ENCODE measurements around the gene SAPCD2.

SAPCD2 gene

DNA sequence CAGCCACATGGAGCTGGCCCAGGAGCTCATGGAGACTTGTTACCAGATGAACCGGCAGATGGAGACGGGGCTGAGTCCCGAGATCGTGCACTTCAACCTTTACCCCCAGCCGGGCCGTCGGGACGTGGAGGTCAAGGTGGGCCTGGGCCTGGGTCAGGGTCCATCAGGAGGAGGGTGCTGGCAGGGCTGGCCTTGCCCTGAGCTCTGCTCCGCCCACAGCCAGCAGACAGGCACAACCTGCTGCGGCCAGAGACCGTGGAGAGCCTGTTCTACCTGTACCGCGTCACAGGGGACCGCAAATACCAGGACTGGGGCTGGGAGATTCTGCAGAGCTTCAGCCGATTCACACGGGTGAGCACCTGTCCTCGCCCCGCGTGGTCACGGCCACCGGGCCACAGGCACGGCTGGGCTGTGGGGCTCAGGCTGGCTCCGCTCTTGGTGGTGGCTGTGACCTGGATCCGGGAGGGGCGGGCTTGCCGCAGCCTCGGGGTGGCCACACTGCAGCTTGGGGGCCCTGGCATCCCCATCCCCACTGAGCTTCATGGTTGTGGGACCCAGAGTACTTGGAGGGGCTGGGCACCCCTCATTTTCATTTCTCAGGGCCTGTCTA is 37.1 kb upstream of the SAPCD2 start:
- DNase-seq, result no peak

DNA sequence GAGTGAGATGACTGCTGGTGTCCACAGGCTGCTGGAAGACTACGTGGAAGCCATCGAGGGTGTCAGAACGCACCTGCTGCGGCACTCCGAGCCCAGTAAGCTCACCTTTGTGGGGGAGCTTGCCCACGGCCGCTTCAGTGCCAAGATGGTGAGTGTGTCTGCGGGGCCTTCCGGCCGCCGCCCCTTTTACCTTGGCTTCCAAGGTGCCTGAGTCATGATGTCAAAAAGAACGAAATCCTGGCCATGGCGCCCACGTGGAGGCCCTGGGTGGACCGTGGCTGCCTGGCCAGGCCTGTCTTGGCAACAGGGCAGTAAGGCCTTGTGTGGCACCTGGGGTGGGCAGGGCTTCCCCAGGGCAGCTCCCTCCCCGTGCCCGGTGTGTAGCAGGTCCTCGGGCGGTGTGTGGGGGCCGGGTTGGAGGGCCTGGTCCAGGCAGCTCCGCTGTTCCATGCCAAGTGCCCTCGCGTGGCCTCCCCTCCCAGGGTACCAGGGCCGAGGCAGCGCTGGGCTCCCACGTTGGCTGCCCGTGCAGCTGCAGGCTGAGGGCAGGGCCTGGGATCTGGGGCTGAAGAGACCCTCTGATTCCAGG is 36.4 kb upstream of the SAPCD2 start:
- DNase-seq, result no peak

DNA sequence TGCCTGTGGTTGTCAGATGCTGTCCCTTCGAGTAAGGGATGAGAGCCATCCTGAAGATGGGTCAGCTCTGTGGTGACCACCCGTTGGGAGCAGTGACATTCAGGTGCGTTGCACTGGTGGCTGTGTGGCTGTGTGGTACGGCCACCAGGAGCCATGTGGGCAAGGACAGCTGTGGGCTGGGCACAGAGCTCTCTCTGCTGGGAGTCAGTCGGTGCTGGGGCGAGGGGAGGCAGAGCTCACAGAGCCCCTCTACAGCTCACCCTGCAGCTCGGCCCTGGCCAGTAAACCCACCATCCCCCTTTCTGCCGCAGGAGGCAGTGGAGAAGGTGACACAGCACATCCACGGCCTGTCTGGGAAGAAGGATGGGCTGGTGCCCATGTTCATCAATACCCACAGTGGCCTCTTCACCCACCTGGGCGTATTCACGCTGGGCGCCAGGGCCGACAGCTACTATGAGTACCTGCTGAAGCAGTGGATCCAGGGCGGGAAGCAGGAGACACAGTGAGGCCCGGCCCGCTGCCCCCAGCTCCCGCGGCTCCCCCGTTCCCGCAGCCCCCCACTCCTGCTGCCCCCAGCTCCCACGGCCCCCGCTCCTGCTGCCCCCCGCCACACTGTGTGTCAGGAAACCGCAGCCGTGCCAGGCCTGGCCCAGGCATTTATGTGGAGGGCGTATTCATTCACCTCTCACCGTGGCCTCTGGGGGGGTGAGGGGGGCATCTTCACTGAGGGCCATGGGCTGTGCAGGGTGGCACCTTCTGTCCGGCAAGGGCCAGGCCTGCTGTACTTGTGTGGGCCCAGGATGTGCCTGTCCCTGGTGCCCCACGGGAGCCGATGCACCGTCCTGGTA is 35.7 kb upstream of the SAPCD2 start:
- DNase-seq, result no peak

DNA sequence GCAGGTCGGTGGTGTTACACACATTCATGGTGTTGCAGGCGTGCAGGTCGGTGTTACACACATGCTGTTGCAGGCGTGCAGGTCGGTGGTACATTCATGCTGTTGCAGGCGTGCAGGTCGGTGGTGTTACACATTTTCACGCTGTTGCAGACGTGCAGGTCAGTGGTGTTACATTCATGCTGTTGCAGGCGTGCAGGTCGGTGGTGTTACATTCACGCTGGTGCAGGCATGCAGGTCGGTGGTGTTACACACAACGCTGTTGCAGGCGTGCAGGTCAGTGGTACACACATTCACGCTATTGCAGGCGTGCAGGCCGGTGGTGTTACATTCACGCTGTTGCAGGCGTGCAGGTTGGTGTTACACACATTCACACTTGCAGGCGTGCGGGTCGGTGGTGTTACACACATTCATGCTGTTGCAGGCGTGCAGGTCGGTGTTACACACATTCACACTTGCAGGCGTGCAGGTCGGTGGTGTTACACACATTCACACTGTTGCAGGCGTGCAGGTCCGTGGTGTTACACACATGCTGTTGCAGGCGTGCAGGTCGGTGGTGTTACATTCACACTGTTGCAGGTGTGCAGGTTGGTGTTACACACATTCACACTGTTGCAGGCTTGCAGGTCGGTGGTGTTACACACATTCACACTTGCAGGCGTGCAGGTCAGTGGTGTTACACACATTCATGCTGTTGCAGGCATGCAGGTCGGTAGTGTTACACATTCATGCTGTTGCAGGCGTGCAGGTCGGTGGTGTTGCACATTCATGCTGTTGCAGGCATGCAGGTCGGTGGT is 33.0 kb upstream of the SAPCD2 start:
- DNase-seq, result no peak

DNA sequence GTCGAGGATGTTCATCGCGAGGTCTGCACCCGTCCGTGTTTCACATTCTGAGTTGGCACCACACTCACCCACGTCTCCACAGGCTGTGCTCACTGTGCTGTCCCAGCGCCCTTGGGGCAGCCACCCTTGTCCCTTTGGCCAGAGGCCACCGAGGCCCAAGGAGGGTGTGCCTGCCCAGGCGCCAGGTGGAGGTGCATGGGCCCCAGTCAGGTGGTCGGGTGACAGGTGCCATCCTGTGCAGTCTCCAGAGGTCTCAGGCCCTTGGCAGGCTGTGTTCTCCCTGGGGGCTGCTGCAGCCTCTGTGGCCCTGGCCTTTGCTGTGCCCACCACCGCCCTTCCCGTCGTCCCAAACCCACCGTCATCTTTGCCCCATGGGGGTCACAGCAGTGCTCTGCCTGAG is 28.9 kb upstream of the SAPCD2 start:
- no peak for DNase-seq

DNA sequence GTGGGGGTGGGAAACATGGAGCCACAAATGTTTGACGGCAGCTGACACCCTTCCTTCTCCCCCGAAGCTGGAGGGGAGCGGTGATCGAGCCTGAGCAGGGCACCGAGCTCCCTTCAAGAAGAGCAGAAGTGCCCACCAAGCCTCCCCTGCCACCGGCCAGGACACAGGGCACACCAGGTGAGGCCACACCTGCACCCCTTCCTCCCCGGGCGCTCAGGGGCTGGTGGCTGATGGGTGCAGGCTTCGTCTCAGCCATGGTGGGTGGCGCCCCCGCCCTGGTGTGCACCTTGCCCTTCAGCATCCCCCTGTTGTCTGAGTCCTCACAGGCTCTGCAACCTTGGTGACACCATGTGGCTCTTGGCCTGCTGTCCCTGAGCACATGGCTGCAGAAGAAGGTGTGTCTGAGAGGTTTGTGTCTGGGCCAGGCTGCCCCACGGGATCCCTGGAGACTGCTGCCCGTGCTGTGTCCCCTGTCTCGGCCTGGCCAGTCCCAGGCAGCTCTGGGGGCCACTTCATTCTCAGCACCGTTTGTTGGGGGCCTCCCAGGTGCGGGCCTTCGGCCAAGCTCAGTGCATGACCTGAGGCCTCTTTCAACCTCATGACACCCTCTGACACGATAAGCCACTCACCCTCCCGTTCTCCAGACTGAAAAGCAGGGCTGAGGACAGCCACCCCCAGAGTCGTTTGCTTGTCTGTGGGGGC is 27.6 kb upstream of the SAPCD2 start:
- DNase-seq, result no peak

DNA sequence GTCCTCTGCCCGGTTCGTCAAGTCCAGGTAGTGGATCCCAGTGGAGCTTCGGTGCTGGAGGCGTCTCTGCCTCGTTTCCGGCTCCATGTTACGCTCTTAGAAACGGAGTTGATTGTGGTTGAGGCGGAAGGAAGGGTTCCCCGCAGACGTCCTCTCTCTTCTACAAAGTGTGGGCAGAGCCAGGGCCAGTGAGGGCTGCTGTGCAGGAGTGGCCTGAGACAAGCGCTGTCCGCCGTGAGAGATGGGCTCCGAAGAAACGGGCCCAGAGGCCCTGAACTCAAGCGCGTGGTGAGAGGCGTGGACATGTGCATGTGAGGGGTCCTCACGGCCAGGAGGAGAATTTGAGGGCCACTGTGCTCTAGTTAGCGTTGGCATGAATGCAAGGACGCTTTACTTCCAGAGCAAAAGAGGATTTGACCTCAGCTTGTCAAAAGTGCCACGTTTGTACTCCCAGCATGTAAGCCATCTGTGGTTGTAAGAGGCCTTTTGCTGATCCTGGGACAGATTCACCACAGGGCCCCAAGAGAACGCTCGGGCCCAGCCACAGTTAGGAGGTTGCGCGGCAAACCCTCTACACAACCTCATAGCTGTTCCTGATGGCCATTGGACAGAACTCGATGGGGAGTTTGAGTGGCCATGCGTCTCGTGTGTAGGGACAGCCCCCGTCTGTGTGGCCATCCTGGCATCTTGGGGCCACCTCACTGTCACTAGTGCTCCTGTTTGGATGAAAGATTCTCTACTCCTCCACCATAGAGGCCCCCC is 26.6 kb upstream of the SAPCD2 start:
- no peak for DNase-seq

DNA sequence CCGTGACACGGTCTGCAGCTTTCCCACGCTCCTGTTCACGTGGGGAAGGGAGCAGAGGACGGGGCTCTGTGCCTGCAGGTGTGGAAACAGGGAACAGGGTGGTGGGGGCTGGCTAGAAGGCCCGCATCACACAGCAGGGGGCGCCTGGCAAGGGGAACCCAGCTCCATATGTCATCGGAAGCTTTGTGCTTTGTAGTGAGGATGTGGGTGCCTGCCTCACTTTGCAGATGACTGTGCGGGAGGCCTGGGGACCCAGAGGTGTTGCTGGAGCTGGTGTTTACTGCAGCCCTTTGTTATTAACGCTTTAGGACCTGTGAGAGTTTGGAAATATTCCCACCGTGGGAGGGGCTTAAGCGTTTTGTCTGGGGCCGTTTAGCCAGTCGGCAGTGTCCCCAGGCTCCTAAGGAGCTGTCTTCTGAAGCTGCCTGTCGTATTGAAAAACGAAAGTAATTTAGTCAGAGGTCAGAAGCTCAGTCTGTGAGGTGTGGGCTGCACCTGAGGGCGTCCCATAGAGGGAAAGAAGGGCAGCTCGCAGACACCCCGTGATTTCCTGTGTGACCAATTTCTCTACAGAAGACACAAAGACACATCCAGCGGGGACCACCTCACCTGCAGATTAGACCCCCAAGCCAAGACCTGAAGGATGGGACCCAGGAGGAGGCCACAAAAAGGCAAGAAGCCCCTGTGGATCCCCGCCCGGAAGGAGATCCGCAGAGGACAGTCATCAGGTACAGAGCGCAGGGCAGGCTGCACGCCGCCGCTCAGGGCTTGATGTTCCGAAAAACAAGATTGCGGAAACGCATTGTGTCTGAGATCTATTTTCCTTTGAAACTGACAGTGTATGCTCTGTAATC is 25.5 kb upstream of the SAPCD2 start:
- DNase-seq, result peak; percentile 86 to 89

DNA sequence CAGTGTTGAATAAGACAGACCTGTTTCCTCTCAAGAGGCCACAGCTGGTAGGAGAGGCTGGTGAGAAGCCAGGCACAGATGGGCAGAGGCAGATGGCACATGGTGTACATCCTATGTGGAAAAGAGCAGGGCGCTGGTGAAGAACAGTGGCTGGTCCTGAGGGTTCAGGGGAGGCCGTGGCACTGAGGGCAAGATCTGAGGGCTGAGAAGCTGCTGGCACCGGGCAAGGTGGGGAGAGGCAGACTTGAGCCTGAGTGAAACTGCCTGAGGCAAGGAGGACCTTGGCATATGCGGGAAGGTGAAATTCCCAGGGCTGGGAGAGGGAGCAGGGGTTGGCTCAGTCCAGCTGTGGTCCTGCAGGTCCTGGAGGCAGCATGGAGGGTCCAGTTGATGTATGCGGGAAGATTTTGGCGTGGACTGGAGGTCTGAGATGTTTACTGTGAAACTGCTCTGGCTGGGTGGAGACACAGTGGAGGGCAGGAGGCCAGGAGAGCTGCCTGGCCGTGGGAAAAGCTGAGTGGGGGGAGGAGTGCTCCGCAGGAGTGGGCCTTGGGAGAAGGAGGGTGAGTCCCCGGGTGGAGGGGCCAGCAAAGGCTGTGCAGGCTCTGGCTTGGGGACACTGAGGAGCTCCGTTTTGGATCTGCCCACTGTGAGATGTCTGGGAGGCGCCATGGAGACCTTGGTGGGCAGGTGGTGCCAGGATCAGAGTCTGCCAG is 19.0 kb upstream of the SAPCD2 start:
- DNase-seq, result no peak

DNA sequence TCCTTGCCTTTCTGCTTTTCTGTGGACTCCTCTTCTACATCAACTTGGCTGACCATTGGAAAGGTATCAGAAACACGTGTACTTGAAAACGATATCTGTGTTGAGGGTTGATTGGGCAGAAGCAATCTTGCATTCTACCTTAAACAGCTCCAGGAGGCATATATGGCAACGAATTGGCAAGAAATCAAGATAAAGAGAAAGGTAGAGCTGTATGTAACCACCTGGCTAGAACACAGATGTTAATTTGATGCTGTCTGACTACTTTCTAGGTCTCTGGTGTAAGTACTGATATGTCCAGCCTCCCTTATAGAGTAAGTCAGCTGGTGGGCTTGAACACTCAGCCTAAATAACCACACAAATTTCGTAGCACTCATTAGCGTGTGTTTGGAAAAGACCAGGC is 17.8 kb upstream of the SAPCD2 start:
- no peak for DNase-seq

DNA sequence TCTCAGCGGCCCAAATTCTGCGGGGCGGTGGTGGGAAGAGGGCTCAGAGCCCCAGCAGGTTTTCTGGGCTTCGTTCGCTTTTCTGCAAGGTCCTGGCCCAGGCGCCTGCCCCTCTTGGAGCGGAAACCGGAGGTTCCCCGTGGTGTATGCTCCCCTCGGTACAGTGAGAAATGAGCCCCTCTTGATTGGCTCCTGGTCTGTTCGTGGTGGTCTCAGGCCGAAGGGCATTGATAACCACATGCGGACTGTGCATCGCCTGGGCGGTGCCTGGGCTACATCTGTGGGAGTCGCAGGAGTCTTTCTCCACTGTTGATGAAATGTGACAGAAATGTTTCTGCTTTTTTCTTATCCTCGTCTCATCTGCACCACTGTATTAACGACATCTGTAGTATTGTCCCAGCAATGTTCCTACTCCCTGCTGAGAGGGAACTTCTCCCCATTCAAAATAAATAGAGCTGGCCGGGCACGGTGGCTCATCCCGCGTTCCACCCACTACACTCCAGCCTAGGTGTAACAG is 17.1 kb upstream of the SAPCD2 start:
- DNase-seq, result no peak

DNA sequence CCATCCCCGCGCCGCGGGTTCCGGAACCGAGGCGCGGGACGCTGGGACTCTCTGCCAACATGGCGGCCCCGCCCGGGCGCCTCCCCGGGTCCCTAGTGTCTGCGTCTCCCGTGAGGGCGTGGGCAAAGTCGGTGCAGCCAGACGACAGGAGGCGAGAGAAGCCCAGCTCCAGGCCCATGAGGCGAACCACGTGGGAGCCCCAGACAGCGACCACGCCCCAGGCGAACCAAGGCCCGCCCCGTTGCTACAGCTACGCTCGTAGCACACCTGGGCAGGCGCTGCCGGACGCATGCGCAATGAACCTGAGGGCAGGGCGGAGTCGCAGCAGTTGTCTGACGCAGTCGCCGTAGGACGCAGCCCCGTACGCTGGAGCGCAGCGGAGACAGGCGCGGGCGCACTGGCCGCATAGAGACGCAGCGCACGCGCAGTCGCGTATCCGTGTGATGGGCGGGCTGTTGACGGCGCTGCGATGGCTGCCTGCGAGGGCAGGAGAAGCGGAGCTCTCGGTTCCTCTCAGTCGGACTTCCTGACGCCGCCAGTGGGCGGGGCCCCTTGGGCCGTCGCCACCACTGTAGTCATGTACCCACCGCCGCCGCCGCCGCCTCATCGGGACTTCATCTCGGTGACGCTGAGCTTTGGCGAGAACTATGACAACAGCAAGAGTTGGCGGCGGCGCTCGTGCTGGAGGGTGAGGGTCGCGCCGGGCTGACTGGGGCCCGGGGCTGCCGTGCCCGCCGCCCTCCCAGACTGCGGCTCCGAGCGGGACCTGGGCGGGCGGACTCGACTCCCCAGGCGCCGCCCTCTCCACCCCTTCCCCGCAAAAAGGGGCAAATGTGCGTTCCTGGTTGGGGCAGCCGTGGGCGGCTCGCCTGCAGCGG is 16.4 kb upstream of the SAPCD2 start, which contains the start of gene MAN1B1:
MAN1B1 (plus strand) TSS at position 455 of the 878 bp plus-strand sequence; CDS start at position 470, 15 bp downstream.
- DNase-seq, result peak; percentile 99 to 100

DNA sequence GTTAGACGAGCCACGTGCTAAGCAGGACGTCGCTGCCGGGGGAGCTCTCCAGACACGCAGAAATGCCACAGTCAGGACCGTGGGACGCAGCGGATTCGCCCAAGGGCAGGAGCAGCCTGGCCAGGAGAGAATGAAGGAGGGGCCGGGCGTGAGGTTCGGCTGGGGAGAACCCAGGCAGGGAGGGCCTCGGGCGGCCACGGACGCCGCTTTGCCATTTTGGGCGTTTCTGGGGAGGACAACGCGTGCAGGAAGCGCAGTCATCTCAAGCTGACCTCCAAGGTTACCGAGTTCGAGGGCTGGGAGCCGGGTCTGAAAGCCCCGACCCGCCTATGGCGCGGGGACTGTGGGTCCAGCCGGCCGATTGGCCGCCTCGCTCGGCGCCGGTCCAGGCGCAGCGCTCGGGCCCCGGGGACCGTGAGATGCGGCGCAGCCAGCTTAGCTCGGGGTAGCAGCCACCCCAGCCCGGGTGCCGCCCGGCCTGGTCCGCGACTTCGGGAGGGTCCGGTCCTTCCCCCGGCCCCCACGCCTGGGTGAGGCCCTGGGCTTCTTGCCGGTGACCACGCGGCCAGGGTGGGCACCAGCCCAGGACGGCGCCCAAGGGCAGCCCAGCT is 15.7 kb upstream of the SAPCD2 start:
- DNase-seq, result peak; percentile 49 to 57

DNA sequence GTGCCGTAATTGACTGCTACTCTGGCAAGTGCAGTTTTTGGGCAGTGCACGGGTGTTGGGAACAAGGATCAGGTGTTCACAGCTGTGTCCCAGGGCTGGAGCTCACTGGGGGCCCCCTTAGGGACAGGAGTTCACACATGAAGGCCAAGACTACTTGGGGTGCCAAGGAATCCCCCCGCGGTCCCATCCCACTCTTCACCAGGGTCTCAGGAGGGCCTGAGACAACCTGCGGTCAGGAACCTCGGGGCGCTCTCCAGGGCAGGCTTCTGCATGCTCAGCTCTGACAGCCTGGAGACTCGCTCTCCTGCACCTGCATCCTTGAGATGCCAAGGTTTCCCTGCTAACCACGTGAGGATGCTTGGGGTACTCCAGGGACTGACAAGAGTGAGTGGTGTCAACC is 14.2 kb upstream of the SAPCD2 start:
- no peak for DNase-seq

DNA sequence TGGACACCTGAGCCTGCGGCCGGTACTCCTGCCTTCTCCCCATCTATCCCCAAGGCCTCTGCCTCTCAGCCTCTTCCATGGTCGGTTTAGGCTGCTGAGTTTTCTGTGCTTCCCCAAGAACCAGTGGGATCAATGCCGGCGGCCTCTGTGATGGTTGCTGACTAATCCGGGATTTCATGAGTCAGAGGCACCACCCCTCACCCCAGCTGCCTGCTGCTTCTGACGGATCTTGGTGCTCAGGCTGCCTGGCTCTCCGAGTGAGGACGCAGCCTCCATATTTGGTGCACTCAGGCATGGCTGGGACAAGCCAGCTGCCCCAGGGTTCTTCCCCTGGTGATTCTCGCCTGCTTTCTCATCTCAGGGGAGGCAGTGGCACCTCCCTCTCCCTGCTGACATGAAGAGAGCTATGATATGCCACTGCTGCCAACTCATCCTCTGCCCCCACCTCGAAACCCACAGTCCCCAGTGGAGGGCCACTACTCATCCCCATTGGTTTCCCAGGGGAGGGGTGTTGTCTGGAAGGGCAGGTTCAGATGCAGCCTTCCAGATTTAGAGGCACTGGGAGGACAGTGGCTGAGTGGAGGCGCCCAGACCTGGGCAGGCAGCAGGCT is 13.1 kb upstream of the SAPCD2 start:
- DNase-seq, result peak; percentile 52 to 62

DNA sequence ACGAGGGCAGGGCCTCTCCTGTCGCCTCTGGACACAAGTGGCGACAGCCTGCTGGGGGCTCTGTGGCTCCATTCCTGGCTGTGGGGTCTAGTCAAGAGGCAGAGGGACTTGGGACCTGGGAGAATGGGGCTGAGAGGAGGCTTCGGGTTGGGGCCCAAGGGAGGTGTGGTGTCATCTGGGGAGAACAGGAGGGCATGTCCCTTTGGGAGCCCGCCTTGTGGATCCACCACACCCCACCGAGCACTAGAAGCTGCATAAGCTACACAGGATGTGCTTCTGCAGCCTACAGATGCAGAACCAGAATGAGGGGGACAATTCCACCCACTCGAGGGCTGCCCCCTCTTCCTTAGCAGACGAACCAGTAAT is 12.6 kb upstream of the SAPCD2 start:
- no peak for DNase-seq

DNA sequence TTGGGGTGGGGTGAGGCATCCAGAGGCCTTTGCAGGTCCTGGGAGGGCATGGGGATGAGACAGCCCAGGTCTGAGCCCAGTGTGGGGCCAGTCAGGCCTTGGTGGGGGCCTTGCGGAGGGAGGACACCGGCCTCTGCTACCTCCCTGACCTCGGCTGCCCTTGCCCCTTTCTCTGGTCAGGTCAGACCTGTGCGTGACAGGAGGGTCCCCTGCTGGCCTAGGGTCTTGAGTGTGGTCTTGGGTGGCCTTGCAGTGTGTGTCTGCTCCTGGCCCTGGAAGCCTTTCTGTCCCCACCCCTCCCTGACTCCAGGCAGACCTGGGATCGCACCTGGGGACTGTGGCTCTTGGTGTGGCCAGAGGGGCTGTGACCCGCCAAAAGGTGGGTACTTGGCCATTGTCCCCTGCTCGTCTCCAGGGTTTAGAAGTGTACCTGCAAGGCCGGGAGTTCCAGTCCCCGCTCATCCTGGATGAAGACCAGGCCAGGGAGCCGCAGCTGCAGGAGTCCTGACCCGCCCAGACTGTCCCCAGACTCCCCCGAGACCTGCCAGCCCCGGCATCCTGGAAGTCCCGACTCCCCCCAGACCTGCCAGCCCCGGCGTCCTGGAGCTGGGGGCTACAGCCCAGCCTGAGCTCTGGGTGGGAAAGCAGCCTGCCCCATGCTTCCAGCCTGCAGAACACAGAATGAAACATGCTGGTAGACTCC is 12.0 kb upstream of the SAPCD2 start:
- DNase-seq, result no peak
